Stomach (tissue), 9 donors: ENCODE results near the gene TGFBI. TPM values are rescaled to one million over a fixed set of nuclear protein-coding genes. Genes with fewer than 3 reads are reported as not detected.

Experiments used
- DNase-seq, 2 donors: peaks; one replicate each; pipeline versions ENCODE4 v3.0.0 to v3.0.0-alpha.2; 2013 to 2019
- H3K27ac ChIP-seq, 5 donors: fragments of 200-600 bp in 4 of 5; sonication (generic) in 4 of 5; one replicate each; pipeline ENCODE4 v1.5.1; 2013 to 2019; ENCODE audit warnings: mild to moderate bottlenecking in 1 of 5, moderate library complexity in 1 of 5
- H3K27me3 ChIP-seq, 3 donors: fragments of 200-600 bp; sonication (generic); one replicate each; pipeline ENCODE4 v1.5.1; 2017 to 2019; ENCODE audit warnings: mixed run types in 1 of 3
- H3K36me3 ChIP-seq, 4 donors: fragments of 200-600 bp; sonication (generic); 1 replicate in 3 of 4; 2 replicates in 1 of 4; pipeline ENCODE4 v1.5.1; 2016 to 2019
- H3K4me1 ChIP-seq, 4 donors: fragments of 200-600 bp; sonication (generic); one replicate each; pipeline ENCODE4 v1.5.1; 2016 to 2019
- H3K4me3 ChIP-seq, 4 donors: fragments of 200-600 bp; sonication (generic) in 3 of 4; one replicate each; pipeline ENCODE4 v1.5.1; 2016 to 2019; ENCODE audit warnings: mild to moderate bottlenecking in 1 of 4
- H3K9me3 ChIP-seq, 4 donors: fragments of 200-600 bp; sonication (generic); one replicate each; pipeline ENCODE4 v1.5.1; 2016 to 2019
- EP300 ChIP-seq: sonication (generic); formaldehyde crosslinking; IDR thresholded peaks from one replicate; pipeline ENCODE4 v1.6.1; 2017; ENCODE audit warnings: antibody characterized with exemption
- POLR2A ChIP-seq, 4 donors: fragments of 450-650 bp; IDR thresholded peaks; one replicate each; pipeline ENCODE4 v1.6.1; 2016; ENCODE audit warnings: antibody characterized with exemption in 4 of 4, control low read depth in 2 of 4, mild to moderate bottlenecking in 1 of 4, moderate library complexity in 1 of 4
- POLR2AphosphoS5 ChIP-seq, 3 donors: sonication (generic); formaldehyde crosslinking; IDR thresholded peaks; one replicate each; pipeline ENCODE4 v1.6.1; 2016; ENCODE audit warnings: antibody characterized with exemption in 3 of 3
- WGBS, 5 donors: extraction: QIAGEN DNeasy Blood & Tissue Kit in 3 of 5; methylation state at CpG; one replicate each; pipeline versions ENCODE4 v1.1.5 to v1.1.7; 2013 to 2018; 5-methylcytosine and 5-hydroxymethylcytosine counted together
- intact Hi-C: fragments of 100-400 bp; cut with DNase I; formaldehyde crosslinking; loops from one replicate; pipeline ENCODE4 v1.15.1; 2023; ENCODE audit warnings: low total_unique reads
- polyA plus RNA-seq, 3 donors: library from polyadenylated mRNA; stranded (reverse); fragments of 200-250 nt; gene quantifications; one replicate each; pipeline ENCODE4 v1.2.3, GENCODE V29; 2013
- small RNA-seq, 4 donors: library from RNA; depleted of rRNA; stranded (forward); fragments of <200 nt; gene quantifications; one replicate each; pipeline ENCODE3, GENCODE V24; 2016
- total RNA-seq, 5 donors: library from RNA; depleted of rRNA; stranded (reverse); fragments of >200 nt; gene quantifications; one replicate each; pipeline versions ENCODE4 v1.1.0 to v1.2.3, GENCODE V29; 2014 to 2016
- TF ChIP-seq, protein P1 (sequence below), 7 experiments: fragments of 450-650 bp in 4 of 7; fragments of 200-600 bp in 3 of 7; sonication (generic) in 3 of 7; IDR thresholded peaks; one replicate each; pipeline ENCODE4 v1.5.1; 2016 to 2019; ENCODE audit warnings: antibody characterized with exemption in 7 of 7, control low read depth in 2 of 7, mild to moderate bottlenecking in 1 of 7
- donor health status: healthy with polysubstance abuse.
- donor health status: Bipolar disorder and iron deficiency.
- donor health status: healthy.

Gene TGFBI
- total and polyA plus RNA-seq, 8 donors: 24.5 to 180 (median 62.2) TPM

DNA sequence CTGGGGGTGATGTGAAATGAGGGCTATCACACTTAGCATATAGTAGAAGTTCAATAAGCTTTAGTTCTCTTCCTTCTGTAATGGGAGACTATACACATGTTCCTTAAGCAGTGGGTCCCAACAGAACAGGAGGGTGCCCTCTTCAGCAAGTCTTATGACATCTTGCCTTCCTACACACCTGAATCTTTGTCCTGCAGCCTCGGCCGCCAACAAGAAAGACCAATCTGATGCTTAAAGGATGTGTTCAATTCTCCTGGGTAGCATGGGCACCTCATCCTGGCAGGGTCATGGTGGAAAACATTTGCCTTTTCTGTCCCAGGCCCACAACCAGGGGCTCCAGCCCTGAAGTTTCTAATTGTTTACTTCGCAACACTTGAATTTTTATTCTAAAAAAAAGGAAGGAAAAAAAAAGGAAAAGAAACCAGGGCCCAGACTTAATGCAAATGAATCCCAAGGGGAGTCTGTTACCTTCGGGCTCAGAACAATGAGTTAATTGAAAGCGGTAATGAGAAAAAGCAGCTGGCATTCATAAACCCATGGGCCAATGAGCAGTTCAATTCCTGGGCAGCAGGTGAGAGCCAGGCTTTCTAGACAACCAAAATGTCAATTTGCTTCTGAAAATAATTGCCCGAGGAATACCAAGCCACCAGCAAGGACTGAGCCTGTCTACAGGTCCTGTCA, 77.7 kb downstream of the TGFBI start:
- Histone ChIP-seq H3K4me3 (no peak overlapping the region), H3K27ac (no peak overlapping the region), H3K4me1 (peaks cover 5 to 12% (median 7%) of the 10 kb centered on the region in 4 donors), H3K36me3 (no peaks in the 10 kb centered on the region), H3K9me3 (no peaks in the 10 kb centered on the region), H3K27me3 (no peaks in the 10 kb centered on the region)
- 79 to 92% (median 86%) methylated on average over 6 of the region's 6 CpGs for WGBS, 5 donors
- intact Hi-C loops: no loop called here
- TF ChIP-seq, protein P1, sequence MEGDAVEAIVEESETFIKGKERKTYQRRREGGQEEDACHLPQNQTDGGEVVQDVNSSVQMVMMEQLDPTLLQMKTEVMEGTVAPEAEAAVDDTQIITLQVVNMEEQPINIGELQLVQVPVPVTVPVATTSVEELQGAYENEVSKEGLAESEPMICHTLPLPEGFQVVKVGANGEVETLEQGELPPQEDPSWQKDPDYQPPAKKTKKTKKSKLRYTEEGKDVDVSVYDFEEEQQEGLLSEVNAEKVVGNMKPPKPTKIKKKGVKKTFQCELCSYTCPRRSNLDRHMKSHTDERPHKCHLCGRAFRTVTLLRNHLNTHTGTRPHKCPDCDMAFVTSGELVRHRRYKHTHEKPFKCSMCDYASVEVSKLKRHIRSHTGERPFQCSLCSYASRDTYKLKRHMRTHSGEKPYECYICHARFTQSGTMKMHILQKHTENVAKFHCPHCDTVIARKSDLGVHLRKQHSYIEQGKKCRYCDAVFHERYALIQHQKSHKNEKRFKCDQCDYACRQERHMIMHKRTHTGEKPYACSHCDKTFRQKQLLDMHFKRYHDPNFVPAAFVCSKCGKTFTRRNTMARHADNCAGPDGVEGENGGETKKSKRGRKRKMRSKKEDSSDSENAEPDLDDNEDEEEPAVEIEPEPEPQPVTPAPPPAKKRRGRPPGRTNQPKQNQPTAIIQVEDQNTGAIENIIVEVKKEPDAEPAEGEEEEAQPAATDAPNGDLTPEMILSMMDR (IDR thresholded peaks at IDR 0.05): no peak
- TF ChIP-seq POLR2AphosphoS5 (IDR thresholded peaks at IDR 0.05): no peak
- DNase-seq: no peak

DNA sequence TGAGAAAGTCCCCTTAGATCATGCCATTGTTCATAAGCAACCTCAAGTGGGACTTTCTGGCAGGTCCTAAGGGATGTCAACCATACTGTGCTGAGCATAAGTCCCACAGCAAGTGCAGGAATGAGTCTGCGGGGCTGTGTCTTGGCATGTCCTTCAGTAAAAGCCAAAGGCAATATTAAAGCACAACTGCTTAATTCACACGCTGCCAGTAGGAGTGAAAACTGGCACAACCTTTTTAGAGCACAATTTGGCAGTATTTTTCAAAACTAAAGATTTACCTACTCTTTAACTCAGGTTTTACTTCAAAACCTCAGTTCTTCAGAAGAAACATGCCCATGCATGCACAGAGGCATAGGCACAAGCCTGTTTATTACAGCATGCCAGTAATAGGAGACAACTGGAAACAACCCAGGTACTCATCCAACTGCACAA, 79.4 kb downstream of the TGFBI start:
- no peak overlapping the region for H3K4me3 ChIP-seq
- intact Hi-C loops: no loop called here
- H3K27me3 ChIP-seq: no peaks in the 10 kb centered on the region
- no peak for TF ChIP-seq POLR2AphosphoS5 (IDR thresholded peaks at IDR 0.05)
- TF ChIP-seq POLR2A (IDR thresholded peaks at IDR 0.05): no peak
- TF ChIP-seq EP300: no peak
- TF ChIP-seq, protein P1 (IDR thresholded peaks at IDR 0.05): no peak
- 75 to 93% (median 91%) methylated on average over 2 of the region's 2 CpGs for WGBS, 5 donors
- DNase-seq: no peak
- peaks cover 5 to 12% (median 7%) of the 10 kb centered on the region in 4 donors for H3K4me1 ChIP-seq
- no peaks in the 10 kb centered on the region for H3K9me3 ChIP-seq
- no peaks in the 10 kb centered on the region for H3K36me3 ChIP-seq
- no peak overlapping the region for H3K27ac ChIP-seq

DNA sequence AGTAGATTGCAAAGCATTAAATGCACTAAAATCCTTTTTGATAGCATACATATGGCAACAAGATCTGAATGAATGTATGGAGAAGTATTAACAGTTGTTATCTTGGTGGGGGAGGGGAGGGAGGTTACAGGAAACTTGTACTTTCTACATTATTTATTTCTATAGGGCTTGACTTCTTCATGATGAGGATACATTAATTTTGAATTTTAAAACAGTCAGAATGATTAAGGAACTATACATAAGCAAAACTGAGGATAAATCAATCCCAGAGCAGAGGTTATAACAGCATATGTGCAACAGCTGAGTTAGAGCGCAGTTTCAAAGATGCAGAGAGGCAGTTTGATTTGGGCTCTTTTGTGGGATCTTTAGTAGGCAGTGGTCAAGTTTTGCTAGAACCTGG, 80.0 kb downstream of the TGFBI start:
- H3K27ac ChIP-seq: no peak overlapping the region
- H3K27me3 ChIP-seq: no peaks in the 10 kb centered on the region
- H3K9me3 ChIP-seq: no peaks in the 10 kb centered on the region
- DNase-seq: no peak
- TF ChIP-seq, protein P1 (IDR thresholded peaks at IDR 0.05): no peak
- TF ChIP-seq EP300 (no peak), POLR2AphosphoS5 (IDR thresholded peaks at IDR 0.05) (no peak), POLR2A (IDR thresholded peaks at IDR 0.05) (no peak)
- no peak overlapping the region for H3K4me3 ChIP-seq
- 85 to 100% (median 93%) methylated on average over 1 of the region's 1 CpG for WGBS, 5 donors
- H3K4me1 ChIP-seq: peaks cover 5 to 11% (median 7%) of the 10 kb centered on the region in 4 donors
- no peaks in the 10 kb centered on the region for H3K36me3 ChIP-seq
- intact Hi-C loops: no loop called here

GRCh38 chr5:136109453-136110135, 80.8 kb downstream of the TGFBI start:
- no peaks in the 10 kb centered on the region for H3K36me3 ChIP-seq
- H3K27me3 ChIP-seq: no peaks in the 10 kb centered on the region
- H3K4me3 ChIP-seq: no peak overlapping the region
- H3K27ac ChIP-seq: no peak overlapping the region
- 84 to 94% (median 88%) methylated on average over 5 of the region's 5 CpGs for WGBS, 5 donors
- TF ChIP-seq EP300 (no peak), POLR2AphosphoS5 (IDR thresholded peaks at IDR 0.05) (no peak), POLR2A (IDR thresholded peaks at IDR 0.05) (no peak)
- TF ChIP-seq, protein P1 (IDR thresholded peaks at IDR 0.05): no peak
- intact Hi-C loops: no loop called here
- H3K4me1 ChIP-seq: peaks cover 0 to 3% (median under 1%) of the 10 kb centered on the region in 4 donors
- no peaks in the 10 kb centered on the region for H3K9me3 ChIP-seq
- DNase-seq: no peak

Small RNAs within 50 kb of the gene (small RNA-seq; reads per million reads assigned to genes)
- gene VTRNA2-1: 0 to 3.7 (median 0.50) reads per million in 4 donors

Other genes starting within 250 kb of the TGFBI start
- under 1 TPM in 1 of 5 donors, not detected in 4; 0.37 TPM for gene SLC25A48, start 194.3 kb upstream of the TGFBI start, total RNA-seq
- under 1 TPM in 1 of 3 donors, not detected in 2; 0.13 TPM for gene SLC25A48, start 194.3 kb upstream of the TGFBI start, polyA plus RNA-seq
- not detected for gene IL9, start 133.1 kb upstream of the TGFBI start, total RNA-seq
- not detected for gene IL9, start 133.1 kb upstream of the TGFBI start, polyA plus RNA-seq
- not detected for gene LECT2, start 74.0 kb upstream of the TGFBI start, total RNA-seq
- gene LECT2, start 74.0 kb upstream of the TGFBI start, polyA plus RNA-seq: not detected
- 100 to 1,000 TPM in 1 of 5 donors, 10 to 100 TPM in 4; 18.8 to 220 (median 61.4) TPM for gene SMAD5, start 103.9 kb downstream of the TGFBI start, total RNA-seq
- gene SMAD5, start 103.9 kb downstream of the TGFBI start, polyA plus RNA-seq: 10 to 100 TPM in 2 of 3 donors, 1 to 10 TPM in 1; 6.8 to 10.8 (median 10.5) TPM
- gene SMIM32, start 164.2 kb downstream of the TGFBI start, total RNA-seq: 10 to 100 TPM in 1 of 5 donors, under 1 TPM in 1, not detected in 3; 0.55 to 22.0 TPM
- gene SMIM32, start 164.2 kb downstream of the TGFBI start, polyA plus RNA-seq: under 1 TPM; 0.30 to 0.76 (median 0.75) TPM